Tibial nerve (tissue), 4 donors: ENCODE data around the gene GNAQ.

Experiments
- EP300 ChIP-seq, 2 donors: sonication (generic); formaldehyde crosslinking; IDR thresholded peaks; one replicate each; pipeline ENCODE4 v1.6.1; 2017; ENCODE audit warnings: antibody characterized with exemption in 2 of 2, mild to moderate bottlenecking in 1 of 2
- POLR2A ChIP-seq, 2 donors: fragments of 450-650 bp; IDR thresholded peaks; one replicate each; pipeline ENCODE4 v1.6.1; 2017; ENCODE audit warnings: antibody characterized with exemption in 2 of 2, mild to moderate bottlenecking in 2 of 2, moderate library complexity in 2 of 2
- TF ChIP-seq, protein P1 (sequence below), 5 experiments: fragments of 200-600 bp in 3 of 5; fragments of 450-650 bp in 2 of 5; sonication (generic) in 3 of 5; IDR thresholded peaks; one replicate each; pipeline ENCODE4 v1.5.1; 2016 to 2019; ENCODE audit warnings: antibody characterized with exemption in 5 of 5, mild to moderate bottlenecking in 3 of 5, moderate library complexity in 2 of 5

DNA sequence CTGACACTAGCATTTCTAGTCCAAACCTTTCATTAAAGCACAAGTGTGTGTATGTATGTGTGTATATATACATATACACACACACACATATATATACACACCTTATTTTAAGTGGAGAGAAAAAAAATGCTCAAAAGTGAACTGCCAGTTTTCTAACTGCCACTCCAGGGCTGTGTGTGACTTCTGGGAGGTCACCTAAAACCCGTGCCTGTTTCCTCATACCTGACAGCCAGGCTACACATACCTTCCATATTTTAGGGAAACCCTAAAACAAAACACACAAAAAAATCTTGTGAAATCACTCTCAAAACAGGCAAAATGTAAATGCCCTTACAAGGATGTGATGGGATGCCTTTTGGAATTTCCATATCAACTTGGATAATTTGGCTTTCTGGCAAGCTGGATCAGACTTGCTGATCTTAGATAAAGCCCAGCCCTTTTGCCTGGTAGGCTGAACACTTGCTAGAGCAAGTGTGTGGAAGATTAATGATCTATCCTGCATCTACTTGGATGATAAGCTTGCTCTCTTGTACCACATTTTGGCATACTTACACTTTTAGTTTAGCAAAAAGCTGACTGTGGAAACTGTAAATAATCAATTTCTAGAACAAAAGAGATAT, 127.8 kb downstream of the GNAQ start:
- TF ChIP-seq, protein P1, sequence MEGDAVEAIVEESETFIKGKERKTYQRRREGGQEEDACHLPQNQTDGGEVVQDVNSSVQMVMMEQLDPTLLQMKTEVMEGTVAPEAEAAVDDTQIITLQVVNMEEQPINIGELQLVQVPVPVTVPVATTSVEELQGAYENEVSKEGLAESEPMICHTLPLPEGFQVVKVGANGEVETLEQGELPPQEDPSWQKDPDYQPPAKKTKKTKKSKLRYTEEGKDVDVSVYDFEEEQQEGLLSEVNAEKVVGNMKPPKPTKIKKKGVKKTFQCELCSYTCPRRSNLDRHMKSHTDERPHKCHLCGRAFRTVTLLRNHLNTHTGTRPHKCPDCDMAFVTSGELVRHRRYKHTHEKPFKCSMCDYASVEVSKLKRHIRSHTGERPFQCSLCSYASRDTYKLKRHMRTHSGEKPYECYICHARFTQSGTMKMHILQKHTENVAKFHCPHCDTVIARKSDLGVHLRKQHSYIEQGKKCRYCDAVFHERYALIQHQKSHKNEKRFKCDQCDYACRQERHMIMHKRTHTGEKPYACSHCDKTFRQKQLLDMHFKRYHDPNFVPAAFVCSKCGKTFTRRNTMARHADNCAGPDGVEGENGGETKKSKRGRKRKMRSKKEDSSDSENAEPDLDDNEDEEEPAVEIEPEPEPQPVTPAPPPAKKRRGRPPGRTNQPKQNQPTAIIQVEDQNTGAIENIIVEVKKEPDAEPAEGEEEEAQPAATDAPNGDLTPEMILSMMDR (IDR thresholded peaks at IDR 0.05) = no peak
- TF ChIP-seq POLR2A (IDR thresholded peaks at IDR 0.05) (no peak), EP300 (IDR thresholded peaks at IDR 0.05) (no peak)
